Stimulated activated CD8-positive, alpha-beta memory T cell treated with anti-CD3 and anti-CD28 coated beads, Interleukin-12 subunit alpha, Interleukin-12 subunit beta, amount 100 ng/mL, for 24 hours (primary cell): Measurements from ENCODE around the gene MTERF4.
"Not testable (repeated sequence)": the region's sequence is repeated elsewhere in the genome, so short reads cannot be mapped to it uniquely, and the experiment has no call there.

Experiments used
- DNase-seq: peaks from one replicate; pipeline ENCODE4 v3.0.0-alpha.2; 2020; ENCODE audit errors: extremely low read depth

The MTERF4 gene

DNA sequence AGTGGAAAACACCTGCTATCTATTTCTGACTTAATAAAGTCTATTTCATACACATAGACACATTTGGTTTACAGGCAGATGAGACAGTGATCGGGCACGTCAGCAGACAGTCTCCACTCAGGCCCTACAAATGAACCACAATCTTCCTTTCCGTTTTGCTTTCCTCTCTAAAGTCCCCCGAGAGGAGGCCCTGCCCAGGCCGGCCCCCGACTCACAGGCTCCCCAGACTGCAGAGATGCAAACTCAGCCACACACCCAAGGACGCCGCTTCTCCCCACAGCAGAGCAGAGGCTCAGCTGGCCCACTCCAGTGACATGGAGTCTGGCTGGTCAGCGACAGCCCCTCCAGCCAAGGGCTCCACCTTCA is 9.3 kb upstream of the MTERF4 start:
- no peak for DNase-seq

DNA sequence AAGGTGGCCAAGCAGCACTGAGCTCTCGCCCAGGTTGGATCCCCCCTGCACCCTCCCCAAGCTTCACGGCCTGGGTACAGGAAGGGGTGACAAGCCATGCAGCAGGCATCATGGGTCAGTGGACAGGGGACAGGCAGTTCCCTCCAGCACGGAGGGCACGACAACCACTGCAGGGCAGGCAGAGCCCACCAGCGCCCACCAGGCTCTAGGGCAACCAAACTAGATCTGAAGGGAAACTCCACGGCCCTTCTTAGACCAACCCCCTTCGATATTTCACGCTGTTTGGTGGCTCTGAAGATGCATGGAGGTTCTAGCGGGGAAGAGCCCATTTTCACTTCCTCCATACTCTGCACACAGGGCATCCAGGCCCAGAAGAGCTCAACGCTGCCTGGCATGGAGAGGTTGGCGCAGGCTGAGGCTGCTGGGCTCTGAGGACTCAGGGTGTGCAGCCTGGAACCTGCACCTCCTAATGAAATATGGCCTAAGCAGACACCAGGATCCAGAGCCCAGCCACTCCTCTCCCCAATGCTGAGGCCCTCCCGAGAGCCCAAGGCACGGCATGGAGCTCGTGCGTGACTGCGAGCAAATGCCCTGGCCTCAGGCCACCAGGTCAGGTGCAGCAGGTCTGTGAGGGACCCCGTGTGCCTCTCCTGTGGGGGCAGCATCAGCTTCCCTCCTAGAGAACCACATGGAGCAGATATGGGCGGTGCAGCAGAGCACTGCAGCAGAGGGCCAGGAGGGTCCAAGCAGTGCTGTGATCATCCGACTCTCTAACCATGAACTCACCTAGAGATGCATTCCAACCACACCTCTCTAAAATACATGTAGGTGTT is 8.7 kb upstream of the MTERF4 start:
- DNase-seq = no peak

- DNase-seq = no peak
Measured at GRCh38 chr2:241110089-241110606, 8.1 kb upstream of the MTERF4 start.

DNA sequence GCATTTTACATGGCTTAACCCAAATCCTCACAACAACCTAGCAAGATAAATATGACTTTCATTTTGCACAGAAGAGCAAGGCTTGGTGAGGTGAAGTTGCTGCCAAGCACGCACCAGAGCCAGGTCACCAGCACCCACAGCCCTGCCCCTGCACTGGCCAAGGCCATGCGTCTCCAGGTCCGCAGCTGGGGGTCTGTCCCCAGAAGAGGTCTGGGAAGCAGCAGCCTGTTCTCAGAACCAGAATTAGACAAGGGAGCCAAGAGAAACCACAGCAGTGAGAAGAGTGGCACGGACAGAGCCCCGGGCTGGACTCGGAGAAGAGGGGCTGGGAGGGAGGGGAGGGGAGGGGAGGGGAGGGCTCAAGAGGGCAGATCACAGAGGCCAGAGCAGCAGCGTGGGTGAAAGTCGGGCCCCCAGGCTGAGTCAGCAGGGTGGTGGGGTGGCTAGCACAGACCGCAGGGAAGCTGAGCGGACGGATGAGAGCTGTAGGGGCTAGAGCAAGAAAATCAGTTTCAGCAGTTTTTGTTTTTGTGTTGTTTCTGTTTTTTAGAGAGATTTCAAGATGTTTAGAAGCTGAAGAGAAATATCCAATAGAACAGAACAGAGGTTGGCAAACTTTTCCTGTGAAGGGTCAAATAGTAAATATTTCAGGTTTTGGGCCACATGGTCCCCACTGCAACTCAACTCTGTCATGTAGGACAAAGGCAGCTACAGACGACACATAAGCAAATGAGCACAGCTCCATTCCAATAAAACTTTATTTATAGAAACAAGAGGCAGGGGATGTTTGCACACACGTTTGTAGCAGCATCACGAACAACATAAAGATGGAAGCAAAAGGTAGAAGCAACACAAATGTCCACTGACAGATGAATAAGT is 7.4 kb upstream of the MTERF4 start:
- DNase-seq = no peak

GRCh38 chr2:241108271-241109209 is 6.5 kb upstream of the MTERF4 start:
- DNase-seq = no peak

DNA sequence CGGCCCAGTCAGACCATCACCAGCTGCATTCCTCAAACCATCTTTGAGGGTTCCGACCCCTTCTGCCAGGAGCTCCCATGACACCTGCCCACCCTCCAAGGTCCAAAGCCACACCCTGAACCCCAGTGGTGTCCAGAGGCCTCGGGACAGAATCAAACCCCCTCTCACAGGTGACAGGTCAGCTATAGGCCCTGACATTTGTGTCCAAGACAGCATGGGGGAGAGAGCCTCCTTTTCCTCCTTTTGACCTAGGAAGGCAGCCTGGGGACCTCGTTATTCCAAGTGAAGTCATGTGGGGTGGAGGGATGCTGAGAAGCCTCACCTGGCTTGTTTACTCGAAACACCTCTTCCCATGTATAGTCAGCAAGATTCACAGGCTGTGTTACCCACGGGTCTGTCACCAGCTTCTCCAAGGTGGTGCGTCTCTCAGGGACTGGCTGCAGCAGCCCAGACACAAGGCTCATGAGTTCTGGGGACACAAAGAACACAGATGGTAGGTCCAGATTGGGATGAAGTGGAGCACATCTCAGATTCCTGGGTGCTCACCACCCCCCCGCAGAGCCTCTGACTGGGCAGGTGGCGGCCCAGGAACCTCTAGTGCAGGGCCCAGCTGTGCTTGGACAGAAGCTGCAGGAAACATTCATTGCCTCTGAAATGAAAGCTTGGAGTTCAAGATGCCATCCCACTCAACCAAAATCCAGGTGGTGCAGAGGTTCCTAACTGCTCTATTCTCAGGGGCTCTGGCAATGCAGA is 5.1 kb upstream of the MTERF4 start:
- DNase-seq = no peak

DNA sequence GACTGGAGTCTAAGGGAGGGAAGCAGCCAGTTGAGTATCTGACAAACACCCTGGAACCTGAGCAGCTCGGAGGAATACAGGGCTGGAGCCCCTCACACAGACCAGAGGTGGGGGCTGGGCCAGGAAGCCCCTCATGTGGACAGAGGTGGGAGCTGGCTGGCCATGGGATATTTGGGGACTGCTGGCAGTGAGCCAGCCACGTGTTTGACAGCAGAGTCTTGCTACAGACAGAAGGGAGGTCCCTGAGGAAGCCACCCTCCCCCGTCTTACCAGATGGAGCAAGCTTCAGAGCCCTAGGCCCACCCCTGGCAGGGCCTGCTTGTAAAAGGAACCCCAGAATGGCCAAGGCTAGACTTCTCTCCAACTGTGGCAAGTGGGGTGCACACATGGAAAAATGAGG is 3.6 kb upstream of the MTERF4 start:
- no peak for DNase-seq

- DNase-seq = not testable (repeated sequence)
Measured at GRCh38 chr2:241104611-241105010, 2.5 kb upstream of the MTERF4 start.

GRCh38 chr2:241103176-241103595 is 1.1 kb upstream of the MTERF4 start:
- no peak for DNase-seq

DNA sequence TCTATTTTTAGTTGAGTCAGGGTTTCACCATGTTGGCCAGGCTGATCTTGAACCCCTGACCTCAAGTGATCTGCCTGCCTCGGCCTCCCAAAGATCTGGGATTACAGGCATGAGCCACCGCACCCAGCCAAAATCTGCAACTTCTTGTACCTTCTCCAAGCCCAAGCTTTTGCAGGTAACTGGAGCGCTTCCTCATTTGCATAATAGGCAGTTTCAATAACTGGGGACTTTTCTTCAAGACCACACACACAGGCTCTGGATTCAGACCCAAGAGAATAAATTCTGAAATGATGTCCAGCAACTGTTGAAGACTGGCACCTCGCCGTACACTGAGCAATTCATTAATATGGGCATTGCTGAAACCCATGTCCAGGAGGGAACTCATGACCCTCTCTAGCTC is 2.8 kb downstream of the MTERF4 start:
- no peak for DNase-seq

DNA sequence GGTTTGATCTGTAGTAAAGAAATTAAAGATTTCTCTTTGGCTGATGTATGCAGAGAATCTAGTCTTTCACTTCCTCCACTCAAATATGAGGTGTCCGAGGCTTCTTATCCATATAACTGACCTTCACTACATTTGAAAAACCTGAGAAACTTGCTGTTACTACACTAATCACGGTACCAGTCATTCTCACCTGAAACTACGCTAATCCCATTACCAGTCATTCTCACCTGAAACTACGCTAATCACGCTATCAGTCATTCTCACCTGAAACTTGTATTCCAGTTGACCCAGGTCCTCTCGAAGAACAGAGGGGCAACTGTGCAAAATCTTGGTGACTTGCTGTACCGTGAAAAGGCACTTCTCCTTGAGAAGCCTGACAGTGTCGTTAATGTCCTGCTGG is 5.1 kb downstream of the MTERF4 start:
- DNase-seq = no peak

DNA sequence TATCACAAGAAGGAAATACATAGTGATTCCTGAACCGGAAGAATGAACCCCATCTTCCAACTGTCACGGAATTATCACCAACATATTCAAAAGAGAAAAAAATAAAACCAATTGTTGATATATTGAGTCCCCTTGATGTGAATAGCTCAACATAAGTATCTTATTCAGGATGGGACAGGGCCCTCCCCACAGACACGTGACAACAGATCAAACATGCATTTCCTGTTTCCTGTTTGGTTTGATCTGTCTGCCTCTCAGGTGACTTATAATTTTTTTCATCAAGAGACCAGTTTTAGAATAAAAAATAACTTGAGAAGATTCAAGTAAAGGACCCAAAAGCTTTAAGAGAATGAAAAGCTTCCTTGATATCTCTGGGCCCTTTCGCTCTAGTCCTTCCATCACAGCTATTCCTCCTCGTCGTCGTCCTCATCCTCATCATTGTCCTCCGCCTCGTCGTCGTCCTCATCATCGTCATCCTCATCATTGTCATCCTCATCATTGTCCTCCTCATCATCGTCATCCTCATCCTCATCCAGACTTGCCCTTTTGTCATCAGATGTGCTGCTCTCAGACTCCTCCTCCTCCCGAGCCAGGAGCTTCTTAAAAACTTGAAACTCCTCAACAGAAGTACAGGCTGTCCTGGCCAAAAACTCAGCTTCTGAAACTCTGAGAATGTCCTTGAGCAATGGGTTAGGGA is 6.3 kb downstream of the MTERF4 start:
- DNase-seq = no peak

DNA sequence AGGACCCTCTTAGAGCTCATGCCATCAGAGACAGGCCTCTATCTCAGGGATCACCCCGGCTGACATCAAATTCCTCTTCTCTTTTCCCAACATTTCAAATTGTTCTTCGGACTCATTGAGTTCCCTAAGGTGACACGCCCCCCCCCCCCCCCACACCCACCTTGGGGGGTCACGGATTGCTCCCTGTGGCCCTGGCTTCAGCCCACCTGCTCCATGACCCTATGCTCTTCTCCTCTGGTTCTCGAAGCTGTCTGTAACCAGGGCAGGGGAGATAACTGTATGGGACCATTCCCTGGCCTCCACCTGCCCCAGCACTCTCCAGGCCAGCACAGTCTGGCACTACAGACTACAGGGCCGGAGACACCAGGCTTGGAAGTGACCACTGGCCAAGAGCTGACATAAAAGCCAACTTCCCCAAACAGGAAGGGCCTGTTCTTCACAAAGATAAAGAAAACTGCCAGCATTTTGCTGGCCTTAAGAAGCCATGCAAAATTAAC is 7.1 kb downstream of the MTERF4 start:
- no peak for DNase-seq

DNA sequence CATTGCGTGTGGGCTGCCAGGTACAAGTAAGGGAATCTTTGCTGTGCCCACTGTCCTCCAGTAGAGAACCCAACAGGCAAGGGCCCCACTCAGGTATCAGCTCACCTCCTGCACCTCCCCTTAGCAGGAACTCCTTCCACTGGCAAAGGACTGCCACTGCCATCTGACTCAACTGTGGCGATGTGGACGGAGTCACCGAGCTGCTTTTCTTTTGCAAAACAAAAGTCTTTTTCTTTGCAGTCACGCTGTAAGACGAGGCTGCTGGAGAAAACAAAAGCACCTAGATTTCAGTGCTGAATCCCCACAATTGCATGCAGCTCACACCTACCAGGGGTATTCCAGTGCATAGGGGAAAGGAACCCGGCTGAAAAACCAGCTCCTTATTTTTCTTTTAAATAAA is 7.9 kb downstream of the MTERF4 start:
- no peak for DNase-seq

DNA sequence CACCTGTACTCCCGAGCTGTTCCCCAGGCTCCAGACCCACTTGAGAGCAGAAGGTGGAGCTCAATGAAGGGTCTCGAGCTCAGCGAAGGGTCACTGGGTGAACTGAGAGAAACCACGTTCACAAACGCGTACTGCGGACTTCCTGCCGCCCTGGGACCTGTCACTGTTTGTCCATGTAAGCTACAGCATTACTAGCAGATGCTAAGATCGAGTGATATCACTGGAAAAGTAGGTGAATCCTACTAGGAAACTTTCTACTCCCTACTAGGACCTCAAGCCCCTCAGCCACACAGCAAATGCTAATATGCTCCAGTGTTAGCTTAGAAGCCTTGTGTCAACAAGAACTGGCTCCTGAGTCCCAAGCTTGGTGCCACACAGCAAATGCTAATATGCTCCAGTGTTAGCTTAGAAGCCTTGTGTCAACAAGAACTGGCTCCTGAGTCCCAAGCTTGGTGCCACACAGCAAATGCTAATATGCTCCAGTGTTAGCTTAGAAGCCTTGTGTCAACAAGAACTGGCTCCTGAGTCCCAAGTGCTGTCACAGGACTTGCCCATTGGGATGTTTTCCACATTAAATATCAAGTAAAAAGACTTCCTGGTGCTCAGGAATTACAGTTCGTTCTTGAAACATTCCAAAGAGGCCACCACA is 8.8 kb downstream of the MTERF4 start:
- DNase-seq = not testable (repeated sequence)

- no peak for DNase-seq
Measured at GRCh38 chr2:241092677-241093076, 9.4 kb downstream of the MTERF4 start.

DNA sequence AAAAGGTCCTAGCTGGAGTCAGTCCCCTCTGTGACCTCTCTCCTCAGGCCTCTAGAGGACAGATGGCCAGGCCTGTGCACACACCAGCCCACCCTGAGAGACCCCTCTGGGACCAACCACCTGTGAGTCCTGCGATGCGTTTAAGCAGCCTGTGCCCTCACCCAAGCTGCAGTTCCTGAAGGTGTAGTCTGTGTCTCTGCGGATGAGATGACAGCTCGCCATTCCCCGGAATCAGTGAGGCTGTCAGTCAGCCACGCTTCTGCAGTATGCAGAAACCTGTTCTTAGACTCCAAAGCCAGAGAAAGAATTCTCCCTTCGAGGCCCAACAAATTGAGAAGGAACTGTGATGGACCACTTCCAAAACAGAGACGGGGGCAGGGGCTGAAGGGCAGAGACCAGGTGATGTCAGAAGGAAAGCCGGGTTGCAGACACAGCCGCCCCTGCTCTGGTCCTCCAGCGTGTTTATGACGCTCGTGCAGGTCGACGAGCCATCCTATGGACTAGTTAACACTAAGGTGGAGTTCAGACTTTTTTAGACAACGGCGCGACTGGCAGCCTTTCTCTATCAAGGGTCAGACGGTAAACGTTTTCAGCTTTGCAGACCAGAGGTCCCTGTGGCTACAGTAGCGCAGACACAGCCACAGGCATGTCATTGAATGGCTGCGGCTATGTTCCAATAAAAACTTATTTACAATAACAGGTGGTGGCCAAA is 10.2 kb downstream of the MTERF4 start:
- no peak for DNase-seq

- DNase-seq = no peak
Measured at GRCh38 chr2:241091201-241091600, 10.9 kb downstream of the MTERF4 start.
